HFFc6 (cell line): ENCODE data around the gene DMP1. TPM values are rescaled to one million over a fixed set of nuclear protein-coding genes. Genes with fewer than 3 reads are reported as not detected.

Experiments used
- DNase-seq: peaks from one replicate; pipeline ENCODE4 v3.0.0-alpha.2; 2018
- H3K27ac Mint-ChIP-seq: 2 replicates; pipeline ENCODE4 v1.8.0; 2020; ENCODE audit warnings: mild to moderate bottlenecking, mixed read lengths
- H3K27me3 Mint-ChIP-seq: 2 replicates; pipeline ENCODE4 v1.8.0; 2021; ENCODE audit warnings: mild to moderate bottlenecking, moderate library complexity, mixed read lengths; ENCODE audit not compliant: insufficient read depth
- H3K36me3 Mint-ChIP-seq: 2 replicates; pipeline ENCODE4 v1.8.0; 2021; ENCODE audit warnings: low read depth, mixed read lengths
- H3K4me1 Mint-ChIP-seq: 2 replicates; pipeline ENCODE4 v1.8.0; 2020; ENCODE audit warnings: low read depth, mixed read lengths
- H3K4me3 Mint-ChIP-seq: 2 replicates; pipeline ENCODE4 v1.8.0; 2020; ENCODE audit warnings: mild to moderate bottlenecking, moderate library complexity, mixed read lengths
- H3K9me3 Mint-ChIP-seq: 2 replicates; pipeline ENCODE4 v1.8.0; 2020; ENCODE audit warnings: mild to moderate bottlenecking, mixed read lengths
- total RNA-seq, 6 experiments: library from RNA; stranded (reverse); fragmentation: NEBNext Ultra II Directional; extraction: Animal tissue kit (Norgen Biotek cat#: 25700); gene quantifications; 2 replicates in 1 of 6; 3 replicates in 5 of 6; pipeline ENCODE4 v1.2.3, GENCODE V29; 2021
- TF ChIP-seq, protein P1 (sequence below): fragments of 200-600 bp; sonication (generic); IDR thresholded peaks from 2 replicates; pipeline ENCODE4 v1.5.0; 2021; ENCODE audit warnings: antibody characterized with exemption, mild to moderate bottlenecking

Gene DMP1
- total RNA-seq, 6 experiments from 2014 or later, result not detected

DNA sequence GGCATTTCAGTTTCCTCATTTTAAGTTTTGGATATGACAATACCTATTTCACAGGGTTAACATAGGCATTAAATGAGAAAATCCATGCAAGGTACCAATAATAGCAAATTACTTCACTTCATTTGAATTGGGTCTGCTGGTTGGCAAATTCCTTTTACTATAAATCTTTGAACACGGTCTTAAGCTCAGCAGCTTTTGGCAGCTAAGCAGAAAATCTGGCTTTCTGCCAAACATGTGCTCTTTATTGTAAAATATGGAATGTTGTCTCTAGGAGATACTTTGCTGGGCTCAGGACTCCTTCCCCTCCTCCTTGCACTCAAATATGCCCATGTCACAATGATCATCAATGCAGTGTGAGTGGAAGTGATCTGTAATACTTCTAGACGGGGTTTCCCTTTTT is 16.8 kb upstream of the DMP1 start:
- Mint-ChIP-seq H3K4me3 (no peak overlapping the region), H3K4me1 (no peaks in the 10 kb centered on the region), H3K36me3 (no peaks in the 10 kb centered on the region), H3K27me3 (peaks cover 13% of the 10 kb centered on the region), H3K27ac (no peak overlapping the region), H3K9me3 (no peaks in the 10 kb centered on the region)
- TF ChIP-seq, protein P1, sequence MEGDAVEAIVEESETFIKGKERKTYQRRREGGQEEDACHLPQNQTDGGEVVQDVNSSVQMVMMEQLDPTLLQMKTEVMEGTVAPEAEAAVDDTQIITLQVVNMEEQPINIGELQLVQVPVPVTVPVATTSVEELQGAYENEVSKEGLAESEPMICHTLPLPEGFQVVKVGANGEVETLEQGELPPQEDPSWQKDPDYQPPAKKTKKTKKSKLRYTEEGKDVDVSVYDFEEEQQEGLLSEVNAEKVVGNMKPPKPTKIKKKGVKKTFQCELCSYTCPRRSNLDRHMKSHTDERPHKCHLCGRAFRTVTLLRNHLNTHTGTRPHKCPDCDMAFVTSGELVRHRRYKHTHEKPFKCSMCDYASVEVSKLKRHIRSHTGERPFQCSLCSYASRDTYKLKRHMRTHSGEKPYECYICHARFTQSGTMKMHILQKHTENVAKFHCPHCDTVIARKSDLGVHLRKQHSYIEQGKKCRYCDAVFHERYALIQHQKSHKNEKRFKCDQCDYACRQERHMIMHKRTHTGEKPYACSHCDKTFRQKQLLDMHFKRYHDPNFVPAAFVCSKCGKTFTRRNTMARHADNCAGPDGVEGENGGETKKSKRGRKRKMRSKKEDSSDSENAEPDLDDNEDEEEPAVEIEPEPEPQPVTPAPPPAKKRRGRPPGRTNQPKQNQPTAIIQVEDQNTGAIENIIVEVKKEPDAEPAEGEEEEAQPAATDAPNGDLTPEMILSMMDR, result no peak
- DNase-seq, result no peak

DNA sequence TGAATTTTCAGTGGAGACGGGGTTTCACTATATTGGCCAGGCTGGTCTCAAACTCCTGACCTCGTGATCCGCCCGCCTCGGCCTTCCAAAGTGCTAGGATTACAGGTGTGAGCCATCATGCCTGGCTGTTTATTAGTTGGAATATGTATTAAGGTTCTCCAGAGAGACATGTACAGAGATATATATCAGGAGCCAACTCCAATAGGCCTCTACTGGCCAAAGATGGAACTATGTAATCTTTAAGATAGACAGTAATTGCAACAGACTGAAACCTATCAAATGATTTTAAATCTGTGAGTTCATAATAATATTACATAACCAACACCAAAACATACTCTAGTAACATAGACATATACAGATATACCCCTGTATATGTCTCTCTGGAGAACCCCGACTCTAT is 5.8 kb upstream of the DMP1 start:
- Mint-ChIP-seq H3K4me1 (no peaks in the 10 kb centered on the region), H3K36me3 (no peaks in the 10 kb centered on the region), H3K27me3 (peaks cover 3% of the 10 kb centered on the region), H3K9me3 (peaks cover 1% of the 10 kb centered on the region; the same call in 1 of the 2 replicates), H3K4me3 (no peak overlapping the region), H3K27ac (no peak overlapping the region)
- DNase-seq, result no peak
- TF ChIP-seq, protein P1, result peak; percentile 41

DNA sequence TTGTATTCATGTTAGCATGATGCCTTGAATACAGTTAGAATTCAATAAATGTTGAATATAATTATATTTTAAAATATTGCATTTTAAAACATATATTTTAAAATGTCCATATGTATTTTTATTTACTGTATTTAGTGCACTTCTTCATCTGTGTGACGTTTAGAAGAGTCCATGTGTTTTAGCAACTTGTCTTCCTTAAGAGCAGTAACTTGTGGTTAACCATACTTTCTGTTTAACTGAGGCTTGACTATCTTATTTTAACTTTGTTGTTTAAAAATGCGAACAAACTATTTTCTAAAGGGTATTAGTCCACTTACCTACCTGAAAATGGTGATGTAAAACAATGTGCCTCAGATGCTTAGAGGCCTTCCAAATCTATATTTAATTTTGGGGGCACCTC is 858 bp downstream of the DMP1 start:
- no peaks in the 10 kb centered on the region for H3K36me3 Mint-ChIP-seq
- no peaks in the 10 kb centered on the region; the same call in 1 of the 2 replicates for H3K27me3 Mint-ChIP-seq
- no peak for DNase-seq
- TF ChIP-seq, protein P1, result no peak
- H3K4me3 Mint-ChIP-seq, result no peak overlapping the region
- H3K4me1 Mint-ChIP-seq, result no peaks in the 10 kb centered on the region
- H3K9me3 Mint-ChIP-seq, result no peaks in the 10 kb centered on the region
- no peak overlapping the region for H3K27ac Mint-ChIP-seq

DNA sequence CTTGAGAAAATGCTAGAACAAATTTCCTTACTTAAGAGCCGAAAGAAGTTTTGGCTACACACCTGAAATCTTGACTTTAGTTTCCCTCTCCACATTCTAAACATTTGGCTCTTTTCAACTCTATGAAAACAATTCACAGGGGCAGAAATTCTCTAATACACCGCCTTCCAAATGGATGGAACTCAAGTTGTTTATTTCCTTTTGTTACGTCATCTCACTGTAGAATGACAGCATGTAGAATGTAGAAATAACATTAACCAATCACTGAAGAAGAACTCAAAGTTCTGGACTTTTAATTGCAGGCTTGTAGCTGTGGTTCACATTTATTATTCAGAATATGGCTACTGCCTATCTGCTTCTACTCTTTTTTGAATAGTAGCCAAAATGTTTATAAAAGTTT is 1.9 kb downstream of the DMP1 start:
- Mint-ChIP-seq H3K36me3 (no peaks in the 10 kb centered on the region), H3K4me3 (no peak overlapping the region), H3K27me3 (no peaks in the 10 kb centered on the region; the same call in 1 of the 2 replicates), H3K9me3 (no peaks in the 10 kb centered on the region), H3K4me1 (peaks cover under 1% of the 10 kb centered on the region; the same call in 1 of the 2 replicates), H3K27ac (no peak overlapping the region)
- TF ChIP-seq, protein P1, result no peak
- no peak for DNase-seq

DNA sequence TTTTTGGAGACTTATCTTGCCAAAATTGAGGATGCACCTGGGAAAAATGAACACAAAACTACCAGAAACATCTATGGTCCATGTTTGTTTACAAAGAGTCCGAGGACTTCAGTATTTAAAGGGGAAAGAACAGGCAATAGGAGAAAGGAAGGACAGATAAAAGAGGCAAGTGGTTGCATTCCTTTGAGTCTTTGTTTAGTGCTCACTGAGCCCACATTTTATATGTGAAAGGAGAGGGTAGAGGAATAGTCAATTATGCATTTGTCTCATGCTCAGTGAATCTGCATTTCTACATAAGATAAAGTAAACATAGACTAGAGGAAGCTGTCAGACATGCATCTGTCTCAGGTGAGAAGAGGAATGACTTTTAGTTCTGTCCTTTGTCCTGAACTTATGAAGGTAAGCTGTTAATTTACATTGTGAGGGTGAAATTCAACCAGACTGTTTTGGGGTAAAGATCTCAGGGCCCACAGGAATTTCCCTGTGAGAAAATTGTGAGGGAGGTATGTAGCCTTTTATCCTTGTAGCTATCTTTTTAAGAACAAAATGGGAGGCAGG is 4.5 kb downstream of the DMP1 start:
- H3K9me3 Mint-ChIP-seq, result no peaks in the 10 kb centered on the region
- peaks cover 24% of the 10 kb centered on the region for H3K4me1 Mint-ChIP-seq

More for the DNA sequence above, 4.5 kb downstream of the DMP1 start:
- Mint-ChIP-seq H3K27me3 (no peaks in the 10 kb centered on the region), H3K36me3 (no peaks in the 10 kb centered on the region), H3K4me3 (no peak overlapping the region), H3K27ac (no peak overlapping the region)
- DNase-seq, result no peak
- TF ChIP-seq, protein P1, result no peak
